Testis (tissue), 3 donors: ENCODE data around the gene TMEM63C. TPM values are rescaled to one million over a fixed set of nuclear protein-coding genes. Genes with fewer than 3 reads are reported as not detected.

Experiments used
- DNase-seq: peaks from one replicate; pipeline ENCODE4 v3.0.0-alpha.2; 2019
- H3K27ac ChIP-seq, 2 donors: fragments of 200-600 bp; sonication (generic); one replicate each; pipeline ENCODE4 v1.5.1; 2019
- H3K27me3 ChIP-seq: fragments of 200-600 bp; sonication (generic); one replicate; pipeline ENCODE4 v1.5.1; 2019
- H3K36me3 ChIP-seq: fragments of 200-600 bp; sonication (generic); one replicate; pipeline ENCODE4 v1.5.1; 2017; ENCODE audit warnings: low read depth; ENCODE audit errors: missing control alignments
- H3K4me1 ChIP-seq: fragments of 200-600 bp; sonication (generic); one replicate; pipeline ENCODE4 v1.5.1; 2019
- H3K4me3 ChIP-seq, 2 donors: fragments of 200-600 bp; sonication (generic); one replicate each; pipeline ENCODE4 v1.5.1; 2017 to 2019
- H3K9me3 ChIP-seq: fragments of 200-600 bp; sonication (generic); one replicate; pipeline ENCODE4 v1.5.1; 2017
- CTCF ChIP-seq, 3 experiments: fragments of 450-650 bp in 2 of 3; fragments of 200-600 bp in 1 of 3; sonication (generic) in 1 of 3; IDR thresholded peaks; one replicate each; pipeline ENCODE4 v1.5.1; 2016 to 2019; ENCODE audit warnings: antibody characterized with exemption in 3 of 3, mild to moderate bottlenecking in 2 of 3, moderate library complexity in 1 of 3
- POLR2A ChIP-seq: fragments of 450-650 bp; IDR thresholded peaks from one replicate; pipeline ENCODE4 v1.6.1; 2017; ENCODE audit warnings: antibody characterized with exemption, mild to moderate bottlenecking, moderate library complexity
- whole genome bisulfite sequencing, 2 donors: methylation state at CpG; one replicate each; pipeline ENCODE4 v1.1.5; 2018; 5-methylcytosine and 5-hydroxymethylcytosine counted together
- intact Hi-C: fragments of 100-400 bp; cut with DNase I; formaldehyde crosslinking; loops from one replicate; pipeline ENCODE4 v1.15.1; 2023; ENCODE audit warnings: low total_unique reads
- polyA plus RNA-seq: library from polyadenylated mRNA; stranded (reverse); fragments of 350-450 nt; fragmentation: Illumina TruSeq; extraction: RNeasy Lipid Tissue Mini Kit (QIAGEN cat#74804); gene quantifications from one replicate; pipeline ENCODE4 v1.2.3, GENCODE V29; 2014; ENCODE audit warnings: low read depth, low replicate concordance; ENCODE audit not compliant: insufficient read depth
- total RNA-seq, 2 donors: library from RNA; depleted of rRNA; stranded (reverse); fragments of >200 nt; gene quantifications; one replicate each; pipeline ENCODE4 v1.2.3, GENCODE V29; 2016

Gene TMEM63C
- total and polyA plus RNA-seq, 3 donors from 2014 or later = 14.1 to 21.0 (median 20.7) TPM

DNA sequence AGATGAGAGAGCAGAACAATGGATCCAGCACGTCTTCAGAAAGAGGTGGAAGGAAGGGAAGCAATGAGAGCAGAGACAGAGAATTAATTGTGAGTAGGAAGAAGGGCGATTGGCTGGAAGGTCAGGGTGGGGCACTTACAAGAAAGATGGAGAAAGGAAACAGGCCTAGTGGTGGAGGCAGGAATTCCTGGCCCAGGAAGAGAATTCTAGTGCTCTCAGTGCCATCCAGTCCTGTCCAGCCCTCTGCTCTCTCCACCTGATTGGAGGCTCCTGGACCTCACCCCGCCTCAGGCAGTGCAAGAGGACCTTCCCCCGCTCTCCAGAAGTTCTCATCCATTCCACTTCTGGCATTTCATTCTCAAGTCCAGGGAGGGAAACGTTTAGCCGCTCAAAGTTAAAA lies 46.5 kb downstream of the TMEM63C start:
- TF ChIP-seq POLR2A (no peak), CTCF (IDR thresholded peaks at IDR 0.05) (no peak)
- WGBS, 2 donors = 65 to 85% methylated on average over 6 of the region's 6 CpGs
- Histone ChIP-seq H3K4me1 (no peaks in the 10 kb centered on the region), H3K36me3 (no peaks in the 10 kb centered on the region), H3K27me3 (no peaks in the 10 kb centered on the region), H3K9me3 (no peaks in the 10 kb centered on the region), H3K27ac (no peak overlapping the region), H3K4me3 (no peak overlapping the region)
- intact Hi-C loops = no loop called here
- no peak for DNase-seq

DNA sequence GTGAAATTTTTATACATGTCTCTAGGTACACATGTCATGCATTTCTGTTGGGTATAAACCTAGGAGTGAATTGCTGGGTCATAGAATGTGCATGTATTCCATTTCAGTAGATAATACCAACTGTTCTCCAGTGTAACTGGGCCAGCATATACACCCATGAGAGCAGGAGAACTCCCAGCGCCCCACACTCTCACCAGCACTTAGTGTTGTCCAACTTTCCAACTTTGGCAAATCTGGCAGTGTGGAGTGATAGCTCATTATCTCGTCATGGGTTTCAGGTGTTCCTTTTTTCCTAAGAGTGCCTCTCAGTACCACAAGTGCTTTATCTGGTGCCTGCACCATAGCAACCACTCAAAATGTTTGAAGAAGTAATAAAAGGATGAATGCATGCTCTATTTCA lies 49.3 kb downstream of the TMEM63C start:
- H3K4me3 ChIP-seq = no peak overlapping the region
- TF ChIP-seq POLR2A (no peak), CTCF (IDR thresholded peaks at IDR 0.05) (no peak)
- no peaks in the 10 kb centered on the region for H3K36me3 ChIP-seq
- DNase-seq = no peak
- H3K27ac ChIP-seq = no peak overlapping the region
- intact Hi-C loops = no loop called here
- WGBS, 2 donors = 93 to 100% methylated on average over 2 of the region's 2 CpGs
- H3K9me3 ChIP-seq = no peaks in the 10 kb centered on the region
- H3K4me1 ChIP-seq = no peaks in the 10 kb centered on the region
- no peaks in the 10 kb centered on the region for H3K27me3 ChIP-seq

DNA sequence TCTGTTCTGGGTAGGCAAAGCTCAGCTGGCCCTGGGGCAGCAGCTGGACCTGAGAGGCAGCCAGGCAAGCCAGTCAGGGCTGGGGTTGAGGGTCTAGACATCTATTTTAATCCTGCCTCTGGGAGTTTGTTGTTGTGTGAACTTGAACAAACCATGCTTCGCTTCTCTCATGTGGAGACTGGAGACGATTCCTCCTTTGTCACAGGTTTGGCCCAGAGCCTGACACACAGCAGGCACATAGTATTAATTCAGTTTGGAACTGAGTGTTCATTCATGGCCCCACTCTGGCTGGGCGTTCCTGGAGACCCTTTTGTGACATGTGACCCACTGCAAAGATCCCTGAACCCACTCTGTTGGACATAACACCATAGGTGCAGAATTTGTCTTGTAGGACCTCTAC lies 50.1 kb downstream of the TMEM63C start:
- no peaks in the 10 kb centered on the region for H3K4me1 ChIP-seq
- no peaks in the 10 kb centered on the region for H3K36me3 ChIP-seq
- DNase-seq = no peak
- H3K27me3 ChIP-seq = no peaks in the 10 kb centered on the region
- no peaks in the 10 kb centered on the region for H3K9me3 ChIP-seq
- no peak overlapping the region for H3K4me3 ChIP-seq
- no peak for TF ChIP-seq CTCF (IDR thresholded peaks at IDR 0.05)
- TF ChIP-seq POLR2A = no peak
- no peak overlapping the region for H3K27ac ChIP-seq
- intact Hi-C loops = no loop called here
- 56 to 65% methylated on average over 3 of the region's 3 CpGs for WGBS, 2 donors

- H3K27me3 ChIP-seq = no peaks in the 10 kb centered on the region
These were observed 55.2 kb downstream of the TMEM63C start for GRCh38 chr14:77236814-77237213.

More at GRCh38 chr14:77236814-77237213, 55.2 kb downstream of the TMEM63C start:
- Histone ChIP-seq H3K9me3 (no peaks in the 10 kb centered on the region), H3K4me3 (no peak overlapping the region), H3K27ac (no peak overlapping the region), H3K36me3 (no peaks in the 10 kb centered on the region), H3K4me1 (peaks cover 6% of the 10 kb centered on the region)
- DNase-seq = no peak
- intact Hi-C loops = no loop called here
- TF ChIP-seq POLR2A (no peak), CTCF (IDR thresholded peaks at IDR 0.05) (no peak)
- WGBS, 2 donors = 76 to 86% methylated on average over 6 to 7 of the region's 7 CpGs
